ENCODE measurements around the gene TTC28.

Gene TTC28

GRCh38 chr22:28346308-28346707 lies 333.3 kb downstream of the TTC28 start:
- no peak for DNase-seq

GRCh38 chr22:28344918-28345703 lies 334.5 kb downstream of the TTC28 start:
- no peak for DNase-seq

- DNase-seq = no peak
Observed at GRCh38 chr22:28341001-28341400, 338.6 kb downstream of the TTC28 start.

DNA sequence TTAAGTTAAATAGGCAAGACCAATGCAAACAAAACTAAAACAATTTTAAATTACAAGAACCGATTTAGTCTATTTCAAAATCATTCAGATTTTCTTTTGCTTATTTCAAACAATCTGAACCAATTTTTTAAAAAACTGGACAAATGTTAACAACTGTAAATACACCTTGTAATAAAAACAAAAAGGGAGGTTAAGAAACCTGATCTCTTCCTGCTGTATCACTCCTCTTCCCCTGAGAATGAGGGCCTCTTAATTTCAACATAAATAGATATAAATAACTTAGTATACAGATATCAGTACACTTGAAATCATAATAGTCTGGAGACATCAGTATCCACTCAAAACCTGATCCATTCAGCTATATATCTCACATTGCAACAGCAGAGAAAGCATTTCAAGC lies 346.6 kb downstream of the TTC28 start:
- DNase-seq = no peak

DNA sequence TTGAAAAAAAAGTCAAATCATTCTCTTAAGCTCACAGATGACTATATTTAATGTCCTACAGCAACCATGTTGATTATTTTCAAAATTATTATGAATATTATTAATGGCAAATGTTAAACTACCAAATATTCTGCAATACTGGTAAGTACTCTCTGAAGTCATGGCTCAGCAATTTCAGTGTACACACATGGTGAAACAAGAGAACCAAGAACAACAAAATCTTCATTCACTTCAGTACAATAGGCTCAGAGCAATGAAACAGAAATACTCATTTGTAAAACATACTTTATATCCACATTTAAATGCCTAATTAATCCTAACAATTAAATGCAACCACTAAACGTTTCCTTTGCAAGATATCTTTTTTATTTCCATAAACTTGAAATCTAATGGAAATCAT lies 347.2 kb downstream of the TTC28 start:
- no peak for DNase-seq

DNA sequence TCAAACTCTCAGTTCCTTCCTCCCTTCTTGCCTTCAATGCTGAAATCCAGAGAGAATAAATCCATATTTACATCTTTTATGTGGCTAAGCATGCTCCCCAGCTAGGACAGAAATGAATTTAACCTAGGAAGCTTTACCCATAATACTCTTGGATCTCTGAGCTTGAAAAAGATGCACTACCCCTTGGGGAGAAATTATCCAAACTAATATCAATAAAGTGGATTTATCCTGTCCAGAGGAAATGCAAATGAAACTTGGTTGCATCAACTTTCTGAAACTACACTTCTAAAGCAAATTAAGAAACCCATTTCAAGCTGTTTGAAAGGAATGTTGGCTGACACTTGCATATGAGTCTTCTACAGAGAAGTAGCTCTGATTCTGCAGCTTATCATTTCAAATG lies 347.9 kb downstream of the TTC28 start:
- DNase-seq = no peak

DNA sequence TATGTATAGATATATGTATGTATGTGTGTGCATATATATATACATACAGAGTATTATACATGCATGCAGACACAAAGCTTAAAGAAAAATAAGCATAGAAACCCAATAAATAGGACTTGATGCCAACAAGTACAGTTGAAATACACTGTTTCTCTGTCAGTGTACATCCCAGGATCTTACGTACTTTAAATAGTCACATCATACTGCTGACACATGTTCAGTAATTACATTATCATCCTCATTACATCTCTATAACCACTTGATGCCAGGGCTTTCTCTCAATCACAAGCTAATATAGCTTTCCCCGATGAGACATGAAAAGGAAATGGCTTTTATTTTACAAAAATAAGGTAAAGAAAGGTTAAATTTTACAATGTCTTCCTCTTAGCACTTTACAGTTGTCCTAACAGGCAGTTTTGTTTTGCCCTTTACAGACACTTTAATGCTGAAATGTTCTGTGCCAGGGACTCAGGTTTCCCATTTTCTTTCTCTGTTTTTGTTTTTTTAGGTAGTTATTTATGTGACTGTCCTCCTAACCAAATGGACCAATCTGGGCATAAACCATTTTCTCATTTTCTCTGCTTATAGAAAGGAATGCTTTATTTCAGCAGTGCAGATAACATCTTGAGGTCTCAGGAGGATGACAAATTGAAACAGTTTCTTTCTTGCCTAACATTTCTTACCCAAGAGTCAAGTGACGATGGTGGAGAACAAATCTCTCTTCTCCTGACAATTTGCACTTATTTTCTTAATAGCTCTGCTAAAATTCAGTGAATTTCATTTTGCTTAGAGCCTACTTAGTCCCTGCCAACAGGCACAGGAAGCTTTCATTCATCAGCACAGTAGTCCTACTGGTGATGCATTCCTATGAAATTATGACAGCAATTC lies 350.2 kb downstream of the TTC28 start:
- DNase-seq = no peak

DNA sequence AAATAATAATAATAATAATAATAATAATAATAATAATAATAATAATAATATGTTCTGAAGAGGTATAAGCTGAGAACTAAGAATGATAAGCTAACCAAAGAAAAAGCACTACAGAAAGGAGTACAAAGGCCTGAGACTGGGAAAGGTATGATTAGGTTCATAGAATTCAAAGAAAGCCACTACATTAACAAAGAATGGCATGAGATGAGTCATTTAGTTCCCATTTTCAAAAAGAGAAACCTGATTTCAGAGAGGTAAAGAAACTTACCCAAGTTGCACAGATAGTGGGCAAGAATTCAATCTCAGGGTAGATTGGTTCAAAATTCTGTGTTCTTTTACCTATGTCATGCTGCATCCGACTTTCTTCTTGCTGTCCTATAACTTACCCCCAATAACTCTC lies 350.9 kb downstream of the TTC28 start:
- no peak for DNase-seq

DNA sequence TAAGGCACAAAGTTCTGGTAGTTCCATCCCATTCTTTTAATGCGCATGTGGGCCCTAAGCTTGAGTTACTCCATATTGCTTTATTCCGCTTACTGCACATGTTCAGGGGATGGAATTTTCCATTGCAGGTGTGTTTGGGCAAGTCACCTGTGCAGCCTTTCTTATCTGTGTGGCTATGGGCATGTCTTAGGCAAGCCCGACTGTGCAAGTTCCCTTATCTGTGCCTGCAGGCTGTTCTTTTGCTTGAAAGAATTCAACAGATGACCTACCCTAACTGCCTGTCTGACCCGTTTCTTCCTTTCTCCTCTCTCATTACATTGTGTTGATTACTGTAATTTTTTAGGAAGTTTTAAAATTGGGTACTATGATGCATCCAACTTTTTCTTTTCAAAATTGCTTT lies 363.6 kb downstream of the TTC28 start:
- DNase-seq = no peak

DNA sequence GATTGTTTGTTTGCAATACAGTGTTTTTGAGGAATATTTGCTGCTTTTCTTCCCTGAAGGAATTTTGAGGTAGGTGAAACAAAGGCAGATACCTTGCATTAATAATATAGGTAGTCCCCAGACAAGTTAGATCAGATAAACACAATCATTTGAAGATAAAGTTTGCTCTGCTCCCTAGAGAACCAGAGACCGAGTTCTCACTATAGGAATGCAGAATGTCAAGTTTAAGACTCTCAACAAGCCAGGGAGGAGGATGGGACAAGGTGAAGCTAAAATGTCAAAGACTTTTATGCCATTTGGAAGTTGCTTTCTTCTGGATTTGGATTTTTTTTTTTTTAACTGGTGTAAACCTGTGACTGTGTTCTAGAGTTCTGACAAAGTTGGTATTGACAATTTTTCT lies 364.7 kb downstream of the TTC28 start:
- DNase-seq = no peak

DNA sequence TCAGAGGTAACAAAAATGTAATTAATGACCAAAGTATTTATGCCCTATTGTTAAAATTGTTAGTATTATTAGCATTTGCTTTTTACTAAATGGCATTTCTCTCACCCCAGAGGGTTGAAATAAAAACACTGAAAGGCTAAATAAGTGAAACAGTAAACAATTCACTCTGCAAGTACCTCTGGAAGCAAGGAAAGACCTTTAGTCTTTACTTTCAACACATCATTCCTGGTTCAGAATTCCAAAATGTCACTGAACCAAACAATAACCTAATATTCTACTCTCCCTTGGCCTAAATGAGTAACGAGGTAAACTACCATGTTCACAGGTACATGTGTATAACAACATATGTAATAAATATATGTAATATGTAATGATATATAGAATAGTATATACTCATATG lies 369.3 kb downstream of the TTC28 start:
- no peak for DNase-seq

- no peak for DNase-seq
Observed at GRCh38 chr22:28299753-28300152, 379.9 kb downstream of the TTC28 start.

DNA sequence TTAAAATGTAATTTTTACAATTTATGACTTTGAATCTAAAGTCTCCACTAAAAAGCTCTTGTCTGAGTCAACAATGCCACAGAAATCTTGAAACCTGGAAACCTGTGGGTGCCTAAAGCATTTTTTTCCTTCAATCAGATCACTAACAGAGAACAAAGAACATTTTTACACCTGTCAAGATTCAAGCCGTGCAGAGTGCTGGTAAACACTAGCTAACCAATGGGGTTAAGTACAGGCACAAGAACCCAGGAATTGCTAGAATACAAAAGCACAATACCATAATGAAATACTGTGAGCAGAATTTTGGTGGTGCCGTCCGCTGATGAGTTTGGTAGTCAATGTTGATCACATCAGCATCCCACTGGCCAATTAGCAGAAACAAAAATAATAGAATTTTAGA lies 380.3 kb downstream of the TTC28 start:
- no peak for DNase-seq

- no peak for DNase-seq
Observed at GRCh38 chr22:28297504-28297903, 382.1 kb downstream of the TTC28 start.

DNA sequence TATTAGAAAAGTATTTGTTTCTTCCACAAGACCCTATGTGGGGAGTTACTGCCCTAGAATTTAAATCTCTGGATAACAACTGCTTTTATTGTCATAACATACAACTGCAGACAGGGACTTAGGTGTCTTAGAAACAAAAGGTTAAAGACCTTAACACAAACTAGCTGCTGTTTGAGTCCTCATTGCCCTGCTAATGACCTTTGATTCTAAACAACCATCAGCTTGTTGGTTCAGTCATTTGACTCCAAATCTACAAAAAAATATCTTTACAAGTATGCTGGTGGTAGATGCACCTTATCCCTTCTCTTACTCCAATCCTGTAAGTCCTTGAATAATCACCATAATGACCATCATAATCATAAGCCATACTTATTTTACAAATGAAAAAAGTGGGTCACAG lies 383.2 kb downstream of the TTC28 start:
- no peak for DNase-seq

DNA sequence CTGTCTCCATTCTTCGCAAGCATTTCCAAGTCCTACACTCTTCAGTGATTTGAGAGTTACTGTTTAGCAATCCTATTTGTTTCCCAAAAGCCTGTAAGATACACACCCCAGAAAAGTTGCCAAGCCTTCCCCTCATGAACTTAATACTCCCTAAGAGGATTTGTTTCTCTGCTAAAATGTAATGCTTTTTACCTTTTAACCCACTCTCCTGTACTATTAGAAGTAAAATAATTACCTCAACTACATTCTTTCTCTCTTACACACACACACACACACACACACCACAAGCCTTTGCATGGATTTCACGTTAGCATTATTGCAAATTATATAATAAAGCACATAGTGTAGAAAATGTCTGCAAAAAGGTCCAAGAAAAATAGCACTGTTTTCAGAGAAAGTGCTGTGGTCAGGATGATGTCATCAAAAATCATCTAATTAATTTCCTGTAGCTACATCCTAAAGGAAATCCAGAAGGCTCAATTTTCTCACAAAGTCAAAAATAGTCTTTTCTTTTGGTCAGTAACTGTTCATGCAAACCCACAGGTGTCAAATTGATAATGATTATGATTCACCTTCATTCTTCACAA lies 396.5 kb downstream of the TTC28 start:
- DNase-seq = no peak

DNA sequence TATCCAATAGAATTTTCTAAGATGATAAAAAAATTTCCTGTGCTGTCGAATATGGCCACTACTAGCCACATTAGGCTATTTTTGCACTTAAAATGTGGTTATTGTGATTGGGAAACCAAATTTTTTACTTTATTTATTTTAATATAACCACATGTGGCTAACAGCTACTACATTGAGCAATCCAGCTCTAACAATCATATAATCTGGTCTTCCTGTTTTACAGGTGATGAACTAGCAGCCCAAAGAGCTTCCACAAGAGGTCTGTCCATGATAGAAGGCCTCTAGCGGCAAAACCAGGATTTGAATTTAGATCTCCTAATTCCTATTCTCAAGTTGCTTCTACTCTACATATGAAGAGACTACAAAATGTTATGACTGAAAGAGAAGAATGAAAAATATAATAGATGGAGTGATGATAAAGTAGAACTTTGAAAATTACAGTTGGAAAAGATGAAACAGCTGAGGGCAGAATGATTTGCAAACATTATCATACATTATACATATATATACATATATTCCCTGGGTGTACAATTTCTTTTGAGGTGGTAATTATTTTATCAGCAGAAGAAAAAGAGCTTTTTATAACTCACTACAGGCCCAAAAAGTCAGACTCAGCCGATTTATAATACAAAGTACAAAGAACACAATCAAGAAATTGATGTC lies 397.1 kb downstream of the TTC28 start:
- DNase-seq = no peak

- DNase-seq = no peak
Observed at GRCh38 chr22:28279888-28280287, 399.8 kb downstream of the TTC28 start.

GRCh38 chr22:28269277-28269676 lies 410.4 kb downstream of the TTC28 start:
- no peak for DNase-seq

- DNase-seq = no peak
Observed at GRCh38 chr22:28268850-28269249, 410.8 kb downstream of the TTC28 start.

GRCh38 chr22:28268171-28268570 lies 411.5 kb downstream of the TTC28 start:
- no peak for DNase-seq

DNA sequence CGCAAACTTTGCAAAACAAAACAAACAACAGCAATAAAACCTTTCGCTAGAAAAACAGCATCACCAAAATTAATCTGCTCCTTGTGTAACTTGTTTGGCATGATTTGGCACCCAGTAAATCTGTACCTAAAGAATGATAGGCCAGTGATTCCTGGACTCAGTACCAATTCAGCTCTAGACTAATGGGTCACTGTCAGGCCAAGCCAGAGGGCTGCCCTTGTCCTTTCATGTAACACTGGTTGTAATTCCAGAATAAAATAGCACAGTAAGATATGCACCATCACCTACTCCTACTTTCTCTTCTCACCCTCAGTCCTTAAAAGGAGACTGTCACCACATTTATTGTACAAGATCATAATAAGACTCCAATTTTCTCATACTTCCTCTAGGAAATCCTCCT lies 419.0 kb downstream of the TTC28 start:
- DNase-seq = no peak

GRCh38 chr22:28259774-28260312 lies 419.8 kb downstream of the TTC28 start:
- DNase-seq = no peak
